ENCODE results near the gene RBM44. TPM values are rescaled to one million over a fixed set of nuclear protein-coding genes. Genes with fewer than 3 reads are reported as not detected.
"Not testable (repeated sequence)": the region's sequence is repeated elsewhere in the genome, so short reads cannot be mapped to it uniquely, and the experiment has no call there.

RBM44 gene
- total RNA-seq, 2 experiments from 2014 or later, result 1.1 to 1.2 TPM

- Mint-ChIP-seq H3K27ac (no peak overlapping the region), H3K27me3 (peaks cover 54% of the 10 kb centered on the region)
Measured at GRCh38 chr2:237863689-237864443, 65.3 kb downstream of the RBM44 start.

GRCh38 chr2:237864444-237864931 lies 65.9 kb downstream of the RBM44 start:
- H3K27me3 Mint-ChIP-seq, result peaks cover 58% of the 10 kb centered on the region
- H3K9me3 Mint-ChIP-seq, result no peaks in the 10 kb centered on the region
- no peak overlapping the region for H3K4me3 Mint-ChIP-seq
- peak overlapping the region; percentile 6 for H3K27ac Mint-ChIP-seq
- POLR2A ChIA-PET, result no interaction called here
- no peaks in the 10 kb centered on the region for H3K36me3 Mint-ChIP-seq
- H3K4me1 Mint-ChIP-seq, result peaks cover 5% of the 10 kb centered on the region
- ATAC-seq (ENCODE audit: low read depth) (no peak), DNase-seq (no peak)

More at GRCh38 chr2:237863689-237864443, 65.3 kb downstream of the RBM44 start:
- H3K9me3 Mint-ChIP-seq, result no peaks in the 10 kb centered on the region
- POLR2A ChIA-PET, result no interaction called here
- H3K4me3 Mint-ChIP-seq, result no peak overlapping the region
- ATAC-seq (ENCODE audit: low read depth) (no peak), DNase-seq (no peak)
- no peaks in the 10 kb centered on the region for H3K36me3 Mint-ChIP-seq
- H3K4me1 Mint-ChIP-seq, result peaks cover 3% of the 10 kb centered on the region

- Mint-ChIP-seq H3K27ac (no peak overlapping the region), H3K4me3 (no peak overlapping the region), H3K9me3 (no peaks in the 10 kb centered on the region), H3K27me3 (peaks cover 60% of the 10 kb centered on the region), H3K4me1 (peaks cover 5% of the 10 kb centered on the region), H3K36me3 (no peaks in the 10 kb centered on the region)
- POLR2A ChIA-PET, result no interaction called here
- DNase-seq (no peak), ATAC-seq (ENCODE audit: low read depth) (no peak)
Measured at GRCh38 chr2:237864940-237865622, 66.5 kb downstream of the RBM44 start.

- Mint-ChIP-seq H3K4me3 (no peak overlapping the region), H3K36me3 (no peaks in the 10 kb centered on the region), H3K9me3 (no peaks in the 10 kb centered on the region), H3K27ac (no peak overlapping the region), H3K27me3 (peaks cover 56% of the 10 kb centered on the region), H3K4me1 (peaks cover 5% of the 10 kb centered on the region)
- ATAC-seq (ENCODE audit: low read depth) (no peak), DNase-seq (no peak)
- POLR2A ChIA-PET, result no interaction called here
Measured at GRCh38 chr2:237865623-237866041, 67.1 kb downstream of the RBM44 start.

GRCh38 chr2:237866101-237866621 lies 67.6 kb downstream of the RBM44 start:
- POLR2A ChIA-PET, result no interaction called here
- DNase-seq, result no peak
- Mint-ChIP-seq H3K27me3 (peaks cover 51% of the 10 kb centered on the region), H3K27ac (no peak overlapping the region), H3K36me3 (no peaks in the 10 kb centered on the region), H3K4me3 (no peak overlapping the region), H3K9me3 (no peaks in the 10 kb centered on the region), H3K4me1 (peaks cover 6% of the 10 kb centered on the region)
- ATAC-seq (ENCODE audit: low read depth), result no peak

GRCh38 chr2:237867465-237867864 lies 68.9 kb downstream of the RBM44 start:
- H3K27ac Mint-ChIP-seq, result no peak overlapping the region
- peaks cover 39% of the 10 kb centered on the region for H3K27me3 Mint-ChIP-seq
- H3K9me3 Mint-ChIP-seq, result no peaks in the 10 kb centered on the region
- no peak overlapping the region for H3K4me3 Mint-ChIP-seq
- DNase-seq, result no peak
- H3K36me3 Mint-ChIP-seq, result no peaks in the 10 kb centered on the region
- ATAC-seq (ENCODE audit: low read depth), result no peak
- peaks cover 8% of the 10 kb centered on the region for H3K4me1 Mint-ChIP-seq
- POLR2A ChIA-PET, result no interaction called here

- H3K27ac Mint-ChIP-seq; POLR2A ChIA-PET; H3K4me1 Mint-ChIP-seq; DNase-seq; H3K9me3 Mint-ChIP-seq; ATAC-seq (ENCODE audit: low read depth); H3K4me3 Mint-ChIP-seq; H3K36me3 Mint-ChIP-seq: not testable (repeated sequence)
- peaks cover 39% of the 10 kb centered on the region for H3K27me3 Mint-ChIP-seq
Measured at GRCh38 chr2:237868074-237868473, 69.5 kb downstream of the RBM44 start.

- Mint-ChIP-seq H3K27me3 (peaks cover 39% of the 10 kb centered on the region), H3K36me3 (no peaks in the 10 kb centered on the region), H3K9me3 (no peaks in the 10 kb centered on the region), H3K4me1 (peaks cover 10% of the 10 kb centered on the region), H3K27ac (no peak overlapping the region), H3K4me3 (no peak overlapping the region)
- DNase-seq (no peak), ATAC-seq (ENCODE audit: low read depth) (no peak)
- POLR2A ChIA-PET, result no interaction called here
Measured at GRCh38 chr2:237868631-237869342, 70.2 kb downstream of the RBM44 start.

- DNase-seq, result no peak
- Mint-ChIP-seq H3K27me3 (peaks cover 39% of the 10 kb centered on the region), H3K4me1 (peaks cover 10% of the 10 kb centered on the region), H3K9me3 (no peaks in the 10 kb centered on the region), H3K36me3 (no peaks in the 10 kb centered on the region), H3K4me3 (no peak overlapping the region), H3K27ac (no peak overlapping the region)
- no peak for ATAC-seq (ENCODE audit: low read depth)
- POLR2A ChIA-PET, result no interaction called here
Measured at GRCh38 chr2:237869343-237870102, 70.9 kb downstream of the RBM44 start.

- H3K27ac Mint-ChIP-seq, result no peak overlapping the region
- H3K36me3 Mint-ChIP-seq, result no peaks in the 10 kb centered on the region
- peaks cover 10% of the 10 kb centered on the region for H3K4me1 Mint-ChIP-seq
- no peaks in the 10 kb centered on the region for H3K9me3 Mint-ChIP-seq
- POLR2A ChIA-PET, result no interaction called here
- H3K4me3 Mint-ChIP-seq, result no peak overlapping the region
- H3K27me3 Mint-ChIP-seq, result peaks cover 39% of the 10 kb centered on the region
- no peak for ATAC-seq (ENCODE audit: low read depth)
- no peak for DNase-seq
Measured at GRCh38 chr2:237870126-237870525, 71.5 kb downstream of the RBM44 start.

GRCh38 chr2:237870754-237871651 lies 72.4 kb downstream of the RBM44 start:
- Mint-ChIP-seq H3K27ac (no peak overlapping the region), H3K4me1 (peaks cover 10% of the 10 kb centered on the region), H3K27me3 (peaks cover 35% of the 10 kb centered on the region), H3K4me3 (no peak overlapping the region), H3K9me3 (no peaks in the 10 kb centered on the region), H3K36me3 (no peaks in the 10 kb centered on the region)
- POLR2A ChIA-PET, result no interaction called here
- no peak for DNase-seq
- ATAC-seq (ENCODE audit: low read depth), result no peak

GRCh38 chr2:237872178-237872887 lies 73.8 kb downstream of the RBM44 start:
- Mint-ChIP-seq H3K9me3 (no peaks in the 10 kb centered on the region), H3K27ac (no peak overlapping the region), H3K27me3 (peaks cover 27% of the 10 kb centered on the region), H3K36me3 (no peaks in the 10 kb centered on the region), H3K4me3 (no peak overlapping the region), H3K4me1 (peaks cover 10% of the 10 kb centered on the region)
- ATAC-seq (ENCODE audit: low read depth), result no peak
- POLR2A ChIA-PET, result no interaction called here
- DNase-seq, result no peak

Data from activated naive CD8-positive, alpha-beta T cell treated with anti-CD3 and anti-CD28 coated beads, Interleukin-2, amount 10 ng/mL, durations not matched to agents 7 days and 5 days (primary cell).